Measurements from ENCODE around the gene KLHL30.

KLHL30 gene

DNA sequence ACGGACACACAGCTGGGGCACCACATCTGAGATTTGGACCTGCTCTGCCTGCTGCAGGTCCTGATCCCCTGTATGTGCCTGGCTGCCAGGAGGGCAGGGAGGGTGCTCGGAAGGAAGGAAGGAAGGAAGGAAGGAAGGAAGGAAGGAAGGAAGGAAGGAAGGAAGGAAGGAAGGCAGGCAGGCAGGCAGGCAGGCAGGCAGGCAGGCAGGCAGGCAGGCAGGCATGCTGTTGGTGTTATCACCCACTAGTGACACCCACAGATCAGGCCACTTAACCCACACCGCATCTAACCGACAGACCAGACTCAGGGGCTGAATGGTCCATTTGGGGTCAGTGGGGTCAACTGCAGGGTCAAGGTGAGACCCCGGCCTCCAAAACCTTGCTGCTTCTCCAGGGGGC lies 5.8 kb downstream of the KLHL30 start:
- in situ Hi-C loops (cut with HindIII; ENCODE audit: low sequenced_read_pairs): no loop called here

GRCh38 chr2:238145046-238145445 lies 6.6 kb downstream of the KLHL30 start:
- in situ Hi-C loops (cut with HindIII; ENCODE audit: low sequenced_read_pairs): no loop called here

GRCh38 chr2:238145851-238146250 lies 7.4 kb downstream of the KLHL30 start:
- in situ Hi-C loops (cut with HindIII; ENCODE audit: low sequenced_read_pairs): no loop called here

- in situ Hi-C loops (cut with HindIII; ENCODE audit: low sequenced_read_pairs): no loop called here
Observed at GRCh38 chr2:238146884-238147544, 8.5 kb downstream of the KLHL30 start.

DNA sequence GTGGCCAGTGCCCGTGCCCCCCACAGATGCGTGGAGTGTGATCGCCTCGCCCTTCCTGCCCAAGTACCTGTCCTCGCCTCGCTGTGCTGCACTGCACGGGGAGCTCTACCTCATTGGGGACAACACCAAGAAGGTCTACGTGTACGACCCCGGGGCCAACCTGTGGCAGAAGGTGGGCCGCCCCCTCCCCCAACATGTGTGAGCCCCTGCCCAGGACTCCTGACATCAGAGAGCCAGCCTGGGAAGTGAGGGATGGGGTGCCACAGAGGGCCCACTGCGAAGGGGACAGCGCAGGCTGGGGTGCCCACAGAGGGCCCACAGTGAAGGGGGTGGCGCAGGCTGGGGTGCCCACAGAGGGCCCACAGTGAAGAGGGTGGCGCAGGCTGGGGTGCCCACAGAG lies 10.5 kb downstream of the KLHL30 start:
- in situ Hi-C loops (cut with HindIII; ENCODE audit: low sequenced_read_pairs): no loop called here

- in situ Hi-C loops (cut with HindIII; ENCODE audit: low sequenced_read_pairs): no loop called here
Observed at GRCh38 chr2:238149841-238150572, 11.5 kb downstream of the KLHL30 start.

DNA sequence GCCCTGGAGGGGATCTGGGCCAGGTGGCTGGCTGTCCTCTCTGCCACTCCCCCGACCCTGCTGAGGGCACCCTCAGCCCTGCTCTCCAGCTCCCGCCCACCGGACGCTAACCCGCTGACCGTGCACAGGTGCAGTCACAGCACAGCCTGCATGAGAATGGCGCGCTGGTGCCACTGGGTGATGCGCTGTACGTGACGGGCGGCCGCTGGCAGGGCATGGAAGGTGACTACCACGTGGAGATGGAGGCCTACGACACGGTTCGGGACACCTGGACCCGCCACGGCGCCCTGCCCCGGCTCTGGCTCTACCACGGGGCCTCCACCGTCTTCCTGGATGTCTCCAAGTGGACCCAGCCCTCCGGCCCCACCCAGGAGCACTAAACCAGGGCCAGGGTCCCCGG lies 12.2 kb downstream of the KLHL30 start:
- in situ Hi-C loops (cut with HindIII; ENCODE audit: low sequenced_read_pairs): no loop called here

DNA sequence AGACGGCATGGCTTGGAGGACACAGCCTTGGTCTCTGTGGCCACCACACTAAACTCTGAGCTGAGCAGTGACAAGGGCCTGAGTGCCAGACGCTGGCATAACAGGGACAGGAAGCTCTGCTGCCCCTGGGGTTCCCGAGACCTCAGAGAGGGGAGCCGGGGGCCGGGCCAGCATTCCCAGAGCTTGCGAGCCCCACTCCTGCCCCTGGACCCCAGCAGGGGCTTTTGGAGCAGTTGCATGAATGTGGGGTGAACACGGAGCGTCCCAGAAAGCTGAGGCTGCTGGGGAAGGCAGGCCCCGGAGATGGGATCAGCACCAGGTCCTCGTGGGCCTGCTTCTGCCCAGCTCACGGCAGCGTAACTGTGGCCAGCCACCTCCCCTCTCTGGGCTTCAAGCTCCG lies 12.7 kb downstream of the KLHL30 start:
- in situ Hi-C loops (cut with HindIII; ENCODE audit: low sequenced_read_pairs): no loop called here

- in situ Hi-C loops (cut with HindIII; ENCODE audit: low sequenced_read_pairs): no loop called here
Observed at GRCh38 chr2:238151628-238152235, 13.3 kb downstream of the KLHL30 start.

DNA sequence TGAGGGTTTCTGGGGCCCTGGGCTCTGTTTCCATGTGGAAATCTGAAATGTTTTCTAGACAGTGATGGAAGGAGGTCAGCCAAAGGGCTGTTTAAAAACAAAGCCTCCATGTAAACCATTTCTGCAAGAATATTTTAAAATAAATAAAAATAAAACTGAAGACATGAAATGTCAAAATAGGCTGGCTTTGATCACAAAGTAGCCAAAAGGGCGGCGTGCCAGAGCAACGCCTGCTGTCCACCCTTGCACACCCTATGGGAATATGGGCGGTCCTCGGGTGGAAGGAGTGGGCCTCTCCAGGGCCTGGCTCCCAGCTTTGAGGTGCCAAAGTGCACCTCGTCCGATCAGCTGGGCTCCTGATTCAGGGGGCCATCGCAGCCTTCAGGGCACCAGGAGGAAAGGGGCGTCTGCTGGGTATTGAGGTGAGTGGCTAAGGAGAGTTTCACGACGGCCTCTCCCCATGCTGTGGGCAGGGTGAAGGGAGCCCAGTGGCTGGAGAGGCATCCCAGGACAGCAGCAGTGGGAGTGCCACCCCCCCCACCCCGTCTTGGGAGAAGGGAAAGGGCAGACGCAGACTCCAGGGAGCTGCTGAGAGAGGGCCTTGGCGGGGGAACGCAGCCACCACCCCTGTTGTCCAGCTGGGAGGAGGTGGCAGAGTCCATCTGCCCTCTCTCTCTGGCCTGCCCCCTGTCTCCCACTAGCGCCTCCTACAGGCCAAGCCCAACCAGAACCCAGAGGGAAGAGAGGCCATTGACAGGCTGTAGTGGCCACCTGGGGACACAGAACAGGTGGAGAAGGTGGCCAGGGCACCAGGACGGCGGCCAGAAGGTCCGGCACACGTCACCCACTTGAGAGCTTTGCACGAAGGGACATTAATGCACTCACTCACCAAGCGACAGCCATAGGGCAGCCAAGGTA lies 14.6 kb downstream of the KLHL30 start:
- in situ Hi-C loops (cut with HindIII; ENCODE audit: low sequenced_read_pairs): no loop called here

- in situ Hi-C loops (cut with HindIII; ENCODE audit: low sequenced_read_pairs): no loop called here
Observed at GRCh38 chr2:238154570-238154969, 16.1 kb downstream of the KLHL30 start.

DNA sequence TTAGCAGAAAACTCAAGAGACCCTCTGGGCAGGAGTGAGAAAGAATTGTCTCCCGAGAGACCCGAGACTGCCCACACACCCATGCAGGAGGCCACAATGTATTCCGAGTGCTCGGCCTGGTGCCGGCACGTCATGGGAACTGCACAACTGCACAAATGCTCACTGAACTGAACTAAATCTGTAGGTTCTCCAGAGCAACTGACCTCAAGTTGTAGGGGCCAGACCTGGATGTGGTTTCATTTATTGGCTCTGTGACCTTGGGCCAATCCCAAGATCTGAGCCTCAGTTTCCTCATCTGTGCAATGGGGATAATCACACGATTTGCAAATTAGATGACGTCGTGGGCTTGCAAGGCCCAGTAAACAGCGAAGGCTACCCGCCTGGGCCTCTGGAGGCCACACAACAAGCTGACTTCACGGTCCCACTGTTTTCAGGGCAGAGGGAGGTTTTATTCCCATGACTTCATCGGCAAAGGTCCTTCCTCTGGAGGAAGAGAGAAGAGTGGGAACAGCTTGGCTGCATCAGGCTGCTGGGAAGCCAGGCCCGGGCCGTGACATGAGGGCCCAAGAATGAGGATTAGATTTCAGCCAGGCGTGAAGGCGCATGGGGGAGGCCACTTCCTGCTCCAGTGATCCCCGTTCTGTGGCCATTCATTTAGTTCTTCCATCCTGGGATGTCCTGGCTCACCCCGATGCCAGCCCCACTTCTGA lies 16.7 kb downstream of the KLHL30 start:
- in situ Hi-C loops (cut with HindIII; ENCODE audit: low sequenced_read_pairs): no loop called here

DNA sequence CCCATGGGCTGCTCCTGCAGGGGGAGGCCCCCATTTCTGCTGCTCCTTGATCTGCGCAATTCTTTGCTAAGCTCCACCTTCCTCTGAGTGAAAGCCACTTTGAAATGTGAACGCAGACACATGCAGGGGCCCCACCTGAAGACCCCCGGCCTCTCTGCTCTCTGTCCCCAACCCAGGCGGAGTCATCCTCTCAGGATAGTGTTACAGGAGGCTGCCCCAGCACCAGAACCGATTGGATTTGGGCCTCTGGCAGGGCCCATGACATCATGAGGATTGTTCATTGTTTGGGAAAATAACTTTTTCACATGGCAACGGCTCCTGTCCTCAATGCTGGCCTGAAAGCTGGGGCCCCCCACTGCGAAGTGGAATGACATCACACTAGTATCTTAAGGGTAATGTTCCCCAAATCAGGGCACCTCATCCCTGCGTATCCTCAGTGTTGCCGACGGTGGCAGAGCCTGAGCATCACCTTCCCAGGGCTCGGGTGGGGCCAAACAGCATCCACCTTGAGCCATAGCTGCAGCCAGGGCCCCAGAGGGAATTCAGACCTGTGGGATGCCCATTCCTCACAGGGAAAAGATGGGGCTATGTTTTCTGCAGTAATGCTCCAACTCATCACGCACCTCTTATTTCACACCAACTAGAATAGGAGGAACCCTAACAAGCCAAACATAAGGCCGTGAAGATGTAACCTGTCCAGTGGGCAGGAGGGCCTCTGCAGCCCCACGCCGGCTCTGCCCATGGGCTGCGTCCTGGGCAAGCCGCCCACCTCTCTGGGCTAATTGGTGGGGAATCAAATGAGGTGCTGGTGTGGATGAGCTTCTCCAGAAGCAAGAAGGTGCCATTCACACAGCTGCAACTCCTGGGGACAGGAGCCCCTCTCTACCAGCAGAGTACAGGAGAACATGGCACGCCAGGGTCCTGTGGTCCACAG lies 17.6 kb downstream of the KLHL30 start:
- in situ Hi-C loops (cut with HindIII; ENCODE audit: low sequenced_read_pairs): no loop called here

DNA sequence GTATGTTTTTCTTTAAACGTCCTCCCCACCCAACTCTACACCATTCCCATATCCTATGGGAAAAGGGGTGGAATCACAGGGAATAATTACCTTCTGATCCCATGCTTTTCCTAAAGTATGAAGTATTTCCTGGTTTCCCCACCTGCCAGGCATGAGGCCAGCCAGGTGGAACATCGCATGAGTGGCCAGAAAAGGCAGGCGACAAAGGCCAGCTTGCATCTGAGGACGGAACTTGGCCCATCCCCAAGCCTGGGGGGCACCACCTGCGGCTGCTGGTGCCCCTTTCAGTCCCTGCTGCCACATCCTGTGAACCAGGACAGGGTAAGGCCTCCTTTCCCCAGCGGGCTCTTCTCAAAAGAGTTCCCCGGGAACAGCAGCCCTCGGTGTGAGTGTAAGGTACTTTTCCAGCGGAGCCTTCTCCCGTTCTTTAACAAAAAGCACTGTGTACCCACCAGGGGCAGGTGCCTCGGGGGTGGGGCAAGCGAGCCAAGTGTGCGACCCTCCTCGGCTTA lies 19.1 kb downstream of the KLHL30 start:
- in situ Hi-C loops (cut with HindIII; ENCODE audit: low sequenced_read_pairs): no loop called here

- in situ Hi-C loops (cut with HindIII; ENCODE audit: low sequenced_read_pairs): no loop called here
Observed at GRCh38 chr2:238158018-238158508, 19.6 kb downstream of the KLHL30 start.

GRCh38 chr2:238158509-238159070 lies 20.1 kb downstream of the KLHL30 start, which contains the start of gene ERFE:
Gene ERFE, plus strand, starts transcription at chr2:238158970. Its CDS starts 38 bp downstream, at chr2:238159008.
- in situ Hi-C loops (cut with HindIII; ENCODE audit: low sequenced_read_pairs): no loop called here

DNA sequence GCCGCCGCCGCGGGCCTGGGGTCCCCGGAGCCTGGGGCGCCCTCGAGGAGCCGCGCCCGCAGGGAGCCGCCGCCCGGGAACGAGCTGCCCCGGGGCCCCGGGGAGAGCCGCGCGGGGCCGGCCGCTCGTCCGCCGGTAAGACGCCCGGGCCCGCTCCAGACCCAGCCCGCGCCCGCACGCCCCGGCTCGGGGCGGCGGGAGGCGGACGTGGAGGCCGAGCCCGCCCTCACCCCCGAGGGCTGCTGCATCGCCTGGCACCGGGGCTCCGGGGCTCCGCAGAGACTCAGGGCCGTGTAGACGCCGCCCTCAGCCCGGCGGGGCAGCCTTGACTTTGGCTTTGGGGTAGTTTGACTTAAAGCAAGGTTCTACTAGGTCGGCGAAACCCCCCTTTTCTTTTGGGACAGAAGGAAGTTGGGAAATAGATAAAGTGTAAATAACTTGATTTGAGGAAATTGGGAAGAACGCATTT lies 20.6 kb downstream of the KLHL30 start:
- in situ Hi-C loops (cut with HindIII; ENCODE audit: low sequenced_read_pairs): no loop called here

GRCh38 chr2:238159661-238160205 lies 21.3 kb downstream of the KLHL30 start:
- in situ Hi-C loops (cut with HindIII; ENCODE audit: low sequenced_read_pairs): no loop called here
